Measurements from ENCODE around the gene FBN3.
"Not testable (repeated sequence)": the region's sequence is repeated elsewhere in the genome, so short reads cannot be mapped to it uniquely, and the experiment has no call there.

The FBN3 gene

DNA sequence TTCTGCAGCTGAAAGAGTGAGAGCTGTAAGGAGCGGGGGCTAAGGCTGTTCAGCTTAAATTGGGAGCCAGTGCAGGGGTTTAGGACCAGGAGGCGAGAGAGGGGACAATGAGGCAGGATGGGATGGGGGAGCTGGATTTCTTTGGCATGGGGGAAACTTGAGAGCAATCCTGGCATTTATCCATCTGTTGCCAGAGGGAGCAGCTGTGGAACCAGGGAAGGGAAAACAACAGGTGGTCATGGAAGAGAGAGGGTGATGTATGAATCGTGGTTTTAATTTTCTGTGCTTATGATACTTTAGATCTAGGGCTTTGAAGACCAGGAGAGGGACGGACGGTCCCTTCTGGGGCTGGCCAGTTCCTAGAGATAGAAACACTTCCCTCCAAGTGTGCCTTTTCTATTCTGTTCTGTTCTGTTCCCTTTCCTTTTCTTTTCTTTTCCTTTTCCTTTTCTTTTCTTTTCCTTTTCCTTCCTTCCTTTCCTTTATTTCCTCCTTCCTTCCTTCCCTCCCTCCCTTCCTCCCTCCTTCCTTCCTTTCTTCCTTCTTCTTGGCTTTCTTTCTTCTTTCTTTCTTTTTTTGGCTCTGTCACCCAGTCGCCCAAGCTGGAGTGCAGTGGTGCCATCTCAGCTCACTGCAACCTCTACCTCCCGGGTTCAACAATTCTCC is 112.8 kb downstream of the FBN3 start:
- H3K4me3 ChIP-seq (replicated peaks in 1 of 2; ENCODE audit: low read depth in 2 of 2, low read length in 2 of 2) = no peak overlapping the region
- TF ChIP-seq, protein P1, sequence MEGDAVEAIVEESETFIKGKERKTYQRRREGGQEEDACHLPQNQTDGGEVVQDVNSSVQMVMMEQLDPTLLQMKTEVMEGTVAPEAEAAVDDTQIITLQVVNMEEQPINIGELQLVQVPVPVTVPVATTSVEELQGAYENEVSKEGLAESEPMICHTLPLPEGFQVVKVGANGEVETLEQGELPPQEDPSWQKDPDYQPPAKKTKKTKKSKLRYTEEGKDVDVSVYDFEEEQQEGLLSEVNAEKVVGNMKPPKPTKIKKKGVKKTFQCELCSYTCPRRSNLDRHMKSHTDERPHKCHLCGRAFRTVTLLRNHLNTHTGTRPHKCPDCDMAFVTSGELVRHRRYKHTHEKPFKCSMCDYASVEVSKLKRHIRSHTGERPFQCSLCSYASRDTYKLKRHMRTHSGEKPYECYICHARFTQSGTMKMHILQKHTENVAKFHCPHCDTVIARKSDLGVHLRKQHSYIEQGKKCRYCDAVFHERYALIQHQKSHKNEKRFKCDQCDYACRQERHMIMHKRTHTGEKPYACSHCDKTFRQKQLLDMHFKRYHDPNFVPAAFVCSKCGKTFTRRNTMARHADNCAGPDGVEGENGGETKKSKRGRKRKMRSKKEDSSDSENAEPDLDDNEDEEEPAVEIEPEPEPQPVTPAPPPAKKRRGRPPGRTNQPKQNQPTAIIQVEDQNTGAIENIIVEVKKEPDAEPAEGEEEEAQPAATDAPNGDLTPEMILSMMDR (IDR thresholded peaks at IDR 0.05; ENCODE audit: low read depth, low read length) = no peak

DNA sequence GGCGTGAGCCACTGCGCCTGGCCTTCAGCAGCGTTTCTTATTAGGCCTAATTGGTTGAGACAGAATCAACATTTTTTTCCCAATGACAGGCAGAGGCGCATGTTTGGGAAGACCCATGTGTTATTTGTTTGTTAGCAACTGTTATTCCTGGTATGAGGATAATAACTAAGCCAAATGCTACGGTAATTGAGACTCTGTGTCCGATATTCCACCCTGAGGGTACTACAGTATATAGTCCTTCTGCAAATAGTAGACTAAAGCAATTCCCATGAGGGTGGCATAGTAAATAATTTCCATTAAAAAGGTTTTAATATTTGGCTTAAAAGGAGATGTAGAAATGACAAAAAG is 115.2 kb downstream of the FBN3 start:
- TF ChIP-seq, protein P1 (IDR thresholded peaks at IDR 0.05; ENCODE audit: low read depth, low read length) = no peak
- no peak overlapping the region for H3K4me3 ChIP-seq (replicated peaks in 1 of 2; ENCODE audit: low read depth in 2 of 2, low read length in 2 of 2)
- no peak for DNase-seq (ENCODE audit: low read depth in 2 of 2)

More for the DNA sequence above, 112.8 kb downstream of the FBN3 start:
- no peak for DNase-seq (ENCODE audit: low read depth in 2 of 2)

DNA sequence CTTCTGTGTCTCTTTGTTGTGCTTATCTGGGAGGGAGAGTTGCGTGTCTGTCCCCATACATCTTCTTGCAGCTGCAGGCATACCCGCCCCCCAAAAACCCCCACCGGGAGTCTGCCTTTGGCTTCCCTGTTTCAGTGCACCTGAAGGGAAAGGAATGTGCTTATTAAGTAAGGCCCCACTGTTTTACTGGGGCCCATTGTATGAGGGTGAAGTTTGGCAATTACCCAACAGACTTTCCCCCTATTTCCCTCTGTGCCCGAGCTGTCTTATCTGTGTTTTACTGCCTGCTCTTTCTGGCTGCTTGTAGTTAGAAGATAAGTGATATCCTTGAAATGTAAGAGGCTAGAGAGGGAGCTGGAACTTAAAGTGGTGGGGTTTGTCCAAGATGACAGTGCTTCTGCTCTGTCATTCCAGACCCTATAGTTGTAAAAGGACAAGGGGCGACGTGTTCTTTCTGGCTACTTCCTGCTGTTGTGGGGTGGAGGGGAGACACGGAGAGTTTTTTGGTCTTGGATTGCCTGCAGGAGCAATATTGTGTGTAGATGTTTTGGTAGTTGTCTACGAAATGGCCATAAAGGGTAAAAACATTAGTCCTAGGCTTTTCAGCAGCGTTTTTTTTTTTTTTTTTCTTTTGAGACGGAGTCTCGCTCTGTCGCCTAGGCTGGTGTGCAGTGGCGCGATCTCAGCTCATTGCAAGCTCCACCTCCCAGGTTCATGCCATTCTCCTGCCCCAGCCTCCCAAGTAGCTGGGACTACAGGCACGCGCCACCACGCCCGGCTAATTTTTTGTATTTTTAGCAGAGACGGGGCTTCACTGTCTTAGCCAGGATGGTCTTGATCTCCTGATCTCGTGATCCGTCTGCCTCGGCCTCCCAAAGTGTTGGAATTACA is 115.9 kb downstream of the FBN3 start:
- H3K4me3 ChIP-seq (replicated peaks in 1 of 2; ENCODE audit: low read depth in 2 of 2, low read length in 2 of 2); DNase-seq (ENCODE audit: low read depth in 2 of 2): not testable (repeated sequence)

DNA sequence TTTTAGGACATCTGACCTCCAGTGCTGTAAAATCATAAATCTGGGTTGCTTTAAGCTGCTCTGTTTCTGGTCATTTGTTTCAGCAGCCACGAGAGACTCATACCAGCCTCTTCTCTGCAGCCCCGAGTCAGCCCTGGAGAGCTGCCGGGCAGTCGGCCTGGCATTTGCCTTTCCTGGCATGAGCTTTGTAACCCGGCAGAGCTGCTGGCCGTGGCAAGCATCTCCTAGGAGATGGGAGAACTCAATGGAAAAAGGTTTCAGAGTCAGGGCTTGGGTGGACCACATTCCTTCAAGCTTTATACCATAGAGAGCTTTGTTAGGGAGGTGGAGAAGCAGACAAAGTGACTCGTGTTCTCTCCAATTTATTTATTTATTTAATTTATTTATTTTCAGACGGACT is 118.4 kb downstream of the FBN3 start:
- H3K4me3 ChIP-seq (replicated peaks in 1 of 2; ENCODE audit: low read depth in 2 of 2, low read length in 2 of 2) = no peak overlapping the region
- no peak for DNase-seq (ENCODE audit: low read depth in 2 of 2)
- TF ChIP-seq, protein P1 (IDR thresholded peaks at IDR 0.05; ENCODE audit: low read depth, low read length) = no peak

DNA sequence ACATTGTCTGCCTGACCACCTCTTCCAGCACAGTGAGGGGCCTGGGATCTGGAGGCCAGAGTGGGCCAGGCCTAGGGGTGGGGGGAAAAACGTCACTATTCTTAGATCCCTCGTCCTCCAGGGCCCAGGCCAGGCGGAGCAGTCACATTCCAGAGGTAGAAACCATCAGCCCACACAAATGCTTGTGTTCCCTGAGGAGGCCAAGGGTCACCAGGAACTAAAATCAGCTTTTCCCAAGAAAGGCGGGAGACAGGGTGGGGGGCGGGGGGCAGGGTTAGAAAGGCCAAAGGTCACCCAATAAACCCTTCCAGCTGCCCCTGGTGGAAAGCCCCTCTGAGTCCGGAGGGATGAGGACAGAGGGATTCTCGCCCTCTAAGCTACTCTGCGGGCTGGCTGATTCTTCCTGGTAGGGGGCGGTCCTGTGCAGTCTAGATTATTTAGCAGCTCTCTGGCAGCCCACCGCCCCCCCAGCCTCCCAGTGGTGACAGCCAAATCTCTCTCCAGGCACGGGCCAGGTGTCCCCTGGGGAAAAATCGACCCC is 120.4 kb downstream of the FBN3 start:
- peak; percentile 12 to 62 for DNase-seq (ENCODE audit: low read depth in 2 of 2)
- TF ChIP-seq, protein P1 (IDR thresholded peaks at IDR 0.05; ENCODE audit: low read depth, low read length) = no peak
- H3K4me3 ChIP-seq (replicated peaks in 1 of 2; ENCODE audit: low read depth in 2 of 2, low read length in 2 of 2) = no peak overlapping the region

DNA sequence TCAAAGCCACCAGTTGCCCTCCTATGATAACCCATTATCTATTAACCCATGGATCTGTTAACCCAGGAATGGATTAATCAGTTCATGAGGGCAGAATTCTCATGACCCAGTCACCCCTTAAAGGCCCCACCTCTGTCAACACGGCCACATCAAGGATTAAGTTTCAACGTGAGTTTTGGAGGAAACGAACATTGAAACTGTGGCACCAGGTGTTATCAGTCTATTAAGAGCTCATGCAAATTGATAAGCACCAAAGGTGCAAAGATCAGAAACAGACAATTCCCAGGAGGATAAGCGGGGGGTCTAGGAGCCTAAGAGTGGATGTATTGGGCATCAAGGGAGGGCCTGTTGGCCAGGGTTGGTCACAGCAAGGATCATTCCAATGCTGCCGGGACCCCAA is 124.1 kb downstream of the FBN3 start:
- H3K4me3 ChIP-seq (replicated peaks in 1 of 2; ENCODE audit: low read depth in 2 of 2, low read length in 2 of 2) = no peak overlapping the region
- DNase-seq (ENCODE audit: low read depth in 2 of 2) = no peak
- TF ChIP-seq, protein P1 (IDR thresholded peaks at IDR 0.05; ENCODE audit: low read depth, low read length) = no peak

DNA sequence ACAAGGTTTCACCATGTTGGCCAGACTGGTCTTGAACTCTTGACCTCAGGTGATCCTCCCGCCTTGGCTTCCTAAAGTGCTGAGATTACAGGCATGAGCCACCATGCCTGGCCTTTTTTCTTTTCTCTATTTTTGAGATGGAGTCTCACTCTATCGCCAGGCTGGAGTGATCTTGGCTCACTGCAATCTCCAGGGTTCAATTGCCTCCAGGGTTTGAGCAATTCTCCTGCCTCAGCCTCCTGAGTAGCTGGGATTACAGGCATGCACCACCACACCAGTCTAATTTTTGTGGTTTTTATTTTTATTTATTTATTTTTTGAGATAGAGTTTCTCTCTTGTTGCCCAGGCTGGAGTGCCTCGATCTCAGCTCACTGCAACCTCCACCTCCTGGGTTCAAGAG is 125.1 kb downstream of the FBN3 start:
- not testable (repeated sequence) for H3K4me3 ChIP-seq (replicated peaks in 1 of 2; ENCODE audit: low read depth in 2 of 2, low read length in 2 of 2); DNase-seq (ENCODE audit: low read depth in 2 of 2)

All from cardiac fibroblast (primary cell).